HEK293 (cell line): ENCODE results near the gene GIT1.

Experiments used
- BCL11A ChIP-seq: fragments of 450-650 bp; formaldehyde crosslinking; IDR thresholded peaks from 2 replicates; pipeline ENCODE4 v1.5.1; 2016; ENCODE audit warnings: low read depth, missing biosample characterization, missing genetic modification characterization
- CTCF ChIP-seq: fragments of 450-650 bp; formaldehyde crosslinking; IDR thresholded peaks from 2 replicates; pipeline ENCODE4 v1.5.1; 2016; ENCODE audit warnings: missing biosample characterization, missing genetic modification characterization
- MZF1 ChIP-seq: fragments of 450-650 bp; formaldehyde crosslinking; IDR thresholded peaks from 2 replicates; pipeline ENCODE4 v1.5.1; 2017; ENCODE audit warnings: missing biosample characterization, missing genetic modification characterization, borderline replicate concordance
- SETDB1 ChIP-seq: IDR thresholded peaks from one replicate; pipeline ENCODE4 v1.6.1; 2017; ENCODE audit warnings: mild to moderate bottlenecking, low read length, moderate library complexity, mixed read lengths; ENCODE audit not compliant: insufficient read length
- ZBTB10 ChIP-seq: fragments of 450-650 bp; formaldehyde crosslinking; IDR thresholded peaks from 2 replicates; pipeline ENCODE4 v1.5.1; 2016; ENCODE audit warnings: missing biosample characterization, missing genetic modification characterization
- ZBTB17 ChIP-seq: fragments of 450-650 bp; formaldehyde crosslinking; IDR thresholded peaks from 2 replicates; pipeline ENCODE4 v1.5.1; 2016; ENCODE audit warnings: missing biosample characterization, missing genetic modification characterization
- ZNF121 ChIP-seq: fragments of 450-650 bp; formaldehyde crosslinking; IDR thresholded peaks from 2 replicates; pipeline ENCODE4 v1.5.1; 2016; ENCODE audit warnings: missing biosample characterization, missing genetic modification characterization
- ZNF155 ChIP-seq: fragments of 450-650 bp; formaldehyde crosslinking; IDR thresholded peaks from 2 replicates; pipeline ENCODE4 v1.5.1; 2016; ENCODE audit warnings: missing biosample characterization, missing genetic modification characterization
- ZNF311 ChIP-seq: fragments of 450-650 bp; formaldehyde crosslinking; IDR thresholded peaks from 2 replicates; pipeline ENCODE4 v1.5.1; 2017; ENCODE audit warnings: missing biosample characterization, missing genetic modification characterization, borderline replicate concordance
- ZNF449 ChIP-seq: fragments of 450-650 bp; formaldehyde crosslinking; IDR thresholded peaks from 2 replicates; pipeline ENCODE4 v1.5.1; 2017; ENCODE audit warnings: missing biosample characterization, mild to moderate bottlenecking, missing genetic modification characterization, moderate library complexity
- ZNF837 ChIP-seq: fragments of 450-650 bp; formaldehyde crosslinking; IDR thresholded peaks from 2 replicates; pipeline ENCODE4 v1.5.1; 2016; ENCODE audit warnings: missing biosample characterization, missing genetic modification characterization
- ZSCAN4 ChIP-seq: fragments of 450-650 bp; formaldehyde crosslinking; IDR thresholded peaks from 2 replicates; pipeline ENCODE4 v1.5.1; 2017; ENCODE audit warnings: missing biosample characterization, missing genetic modification characterization

GRCh38 chr17:29579866-29580771 lies 9.3 kb downstream of the GIT1 start:
- TF ChIP-seq CTCF (tag by site-specific recombination): peak; percentile 97
- no peak for TF ChIP-seq ZNF311 (tag by site-specific recombination)
- no peak for TF ChIP-seq SETDB1
- TF ChIP-seq ZNF155 (tag by site-specific recombination): no peak
- TF ChIP-seq BCL11A (tag by site-specific recombination): no peak
- 0 out of 2 replicates have a peak, but pooled peaks have one; percentile 23 for TF ChIP-seq ZBTB10
- no peak for TF ChIP-seq ZNF449 (tag by site-specific recombination)
- no peak for TF ChIP-seq ZNF121
- no peak for TF ChIP-seq ZNF837 (tag by site-specific recombination)
- no peak for TF ChIP-seq MZF1 (tag by site-specific recombination)
- TF ChIP-seq ZSCAN4 (tag by site-specific recombination): no peak
- peak; percentile 57 for TF ChIP-seq ZBTB17 (tag by site-specific recombination)
